ENCODE results near the gene ELMOD3.

ELMOD3 gene

DNA sequence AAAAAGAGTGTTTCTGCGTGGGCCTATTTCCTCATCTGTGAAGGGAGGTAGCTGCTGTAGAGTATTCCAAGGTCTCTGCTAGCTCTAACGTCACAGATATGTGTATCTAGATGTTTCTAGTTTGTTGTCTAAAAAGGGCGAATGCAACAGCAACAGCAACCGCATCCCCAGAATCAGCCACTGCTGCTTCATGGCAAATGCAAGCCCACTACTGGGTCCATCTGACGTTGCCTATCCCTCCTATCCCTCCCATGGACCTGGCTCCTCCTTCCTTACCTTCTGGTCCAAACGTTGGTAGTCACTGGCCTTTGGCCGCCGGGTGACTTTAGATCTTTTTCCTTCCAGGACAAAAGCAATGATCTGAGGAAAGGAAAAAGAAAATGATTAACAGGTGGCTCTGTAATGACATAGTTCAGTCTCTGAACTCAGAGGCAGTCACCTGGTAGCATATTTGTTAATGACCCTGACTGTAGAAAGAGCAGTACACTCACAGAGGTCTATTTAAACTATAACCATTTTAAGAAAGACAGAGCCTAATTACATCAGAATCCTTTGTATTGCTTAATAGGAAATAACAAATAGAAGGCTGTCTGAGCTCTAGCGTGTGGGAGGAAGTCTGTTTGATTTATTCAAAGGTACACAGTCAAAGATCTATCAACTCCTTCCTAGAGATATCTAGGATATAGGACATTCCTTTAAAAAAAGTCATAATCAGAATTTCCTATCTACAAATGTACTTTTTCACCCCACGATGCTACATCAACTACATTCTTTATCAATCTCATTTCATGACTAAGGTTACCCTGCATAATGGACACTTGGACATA lies 29.7 kb upstream of the ELMOD3 start:
- in situ Hi-C loops (cut with MboI; ENCODE audit: low sequenced_read_pairs, unreplicated experiment): no loop called here
- DNase-seq (ENCODE audit: low spot score): no peak
- TF ChIP-seq, protein P1, sequence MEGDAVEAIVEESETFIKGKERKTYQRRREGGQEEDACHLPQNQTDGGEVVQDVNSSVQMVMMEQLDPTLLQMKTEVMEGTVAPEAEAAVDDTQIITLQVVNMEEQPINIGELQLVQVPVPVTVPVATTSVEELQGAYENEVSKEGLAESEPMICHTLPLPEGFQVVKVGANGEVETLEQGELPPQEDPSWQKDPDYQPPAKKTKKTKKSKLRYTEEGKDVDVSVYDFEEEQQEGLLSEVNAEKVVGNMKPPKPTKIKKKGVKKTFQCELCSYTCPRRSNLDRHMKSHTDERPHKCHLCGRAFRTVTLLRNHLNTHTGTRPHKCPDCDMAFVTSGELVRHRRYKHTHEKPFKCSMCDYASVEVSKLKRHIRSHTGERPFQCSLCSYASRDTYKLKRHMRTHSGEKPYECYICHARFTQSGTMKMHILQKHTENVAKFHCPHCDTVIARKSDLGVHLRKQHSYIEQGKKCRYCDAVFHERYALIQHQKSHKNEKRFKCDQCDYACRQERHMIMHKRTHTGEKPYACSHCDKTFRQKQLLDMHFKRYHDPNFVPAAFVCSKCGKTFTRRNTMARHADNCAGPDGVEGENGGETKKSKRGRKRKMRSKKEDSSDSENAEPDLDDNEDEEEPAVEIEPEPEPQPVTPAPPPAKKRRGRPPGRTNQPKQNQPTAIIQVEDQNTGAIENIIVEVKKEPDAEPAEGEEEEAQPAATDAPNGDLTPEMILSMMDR (IDR thresholded peaks at IDR 0.05; ENCODE audit: borderline replicate concordance, control extremely low read depth, extremely low read depth, insufficient read depth, missing control alignments): no peak

DNA sequence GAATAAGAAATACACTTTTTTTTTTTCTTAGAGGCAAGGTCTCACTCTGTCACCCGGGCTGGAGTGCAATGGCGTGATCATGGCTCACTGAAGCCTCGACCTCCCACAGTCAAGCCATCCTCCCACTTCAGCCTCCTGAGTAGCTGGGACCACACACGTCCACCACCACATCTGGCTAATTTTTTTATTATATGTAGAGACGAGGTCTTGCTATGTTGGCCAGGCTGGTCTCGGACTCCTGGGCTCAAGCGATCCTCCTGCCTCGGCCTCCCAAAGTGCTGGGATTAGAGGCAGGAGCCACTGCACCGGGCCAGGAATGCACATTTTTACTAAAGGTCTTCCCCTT lies 29.1 kb upstream of the ELMOD3 start:
- in situ Hi-C loops (cut with MboI; ENCODE audit: low sequenced_read_pairs, unreplicated experiment): no loop called here
- TF ChIP-seq, protein P1 (IDR thresholded peaks at IDR 0.05; ENCODE audit: borderline replicate concordance, control extremely low read depth, extremely low read depth, insufficient read depth, missing control alignments): no peak
- DNase-seq (ENCODE audit: low spot score): no peak

DNA sequence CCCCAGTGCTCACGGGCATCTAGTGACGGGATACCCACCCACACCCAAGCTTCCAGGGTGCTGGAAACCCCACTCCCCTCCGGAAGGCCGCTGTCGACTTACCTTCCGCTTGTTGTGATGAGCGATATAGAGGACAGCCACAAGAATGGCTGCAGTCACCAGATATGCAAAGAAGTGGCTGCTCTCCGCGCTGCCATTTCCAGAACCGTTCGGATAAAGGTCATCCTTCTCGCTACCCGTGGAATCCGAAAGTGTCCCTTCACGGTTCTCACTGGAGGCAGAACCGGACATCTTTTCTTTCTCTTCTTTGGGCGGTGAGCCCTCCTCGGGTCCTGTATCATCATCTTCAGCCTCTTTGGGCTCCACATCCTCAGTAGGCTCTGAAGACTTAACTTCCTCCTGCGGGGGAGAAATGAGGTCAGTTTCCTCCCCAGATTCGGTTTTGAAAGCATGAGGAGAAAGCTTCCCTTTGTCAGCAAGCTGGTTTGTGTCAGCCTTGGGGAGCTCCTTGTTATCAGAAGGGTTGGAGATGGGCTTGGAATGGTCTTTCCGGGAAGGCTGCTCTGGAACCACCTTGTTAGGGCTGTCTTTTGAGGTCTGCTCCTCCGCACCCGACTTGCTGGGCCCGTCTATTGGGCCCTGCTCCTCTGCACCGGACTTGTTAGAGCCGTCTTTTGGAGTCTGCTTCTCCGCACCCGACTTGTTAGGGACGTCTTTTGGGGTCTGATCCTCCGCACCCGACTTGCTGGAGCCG lies 28.0 kb upstream of the ELMOD3 start:
- TF ChIP-seq, protein P1 (IDR thresholded peaks at IDR 0.05; ENCODE audit: borderline replicate concordance, control extremely low read depth, extremely low read depth, insufficient read depth, missing control alignments): no peak
- DNase-seq (ENCODE audit: low spot score): peak; percentile 63
- in situ Hi-C loops (cut with MboI; ENCODE audit: low sequenced_read_pairs, unreplicated experiment): no loop called here

DNA sequence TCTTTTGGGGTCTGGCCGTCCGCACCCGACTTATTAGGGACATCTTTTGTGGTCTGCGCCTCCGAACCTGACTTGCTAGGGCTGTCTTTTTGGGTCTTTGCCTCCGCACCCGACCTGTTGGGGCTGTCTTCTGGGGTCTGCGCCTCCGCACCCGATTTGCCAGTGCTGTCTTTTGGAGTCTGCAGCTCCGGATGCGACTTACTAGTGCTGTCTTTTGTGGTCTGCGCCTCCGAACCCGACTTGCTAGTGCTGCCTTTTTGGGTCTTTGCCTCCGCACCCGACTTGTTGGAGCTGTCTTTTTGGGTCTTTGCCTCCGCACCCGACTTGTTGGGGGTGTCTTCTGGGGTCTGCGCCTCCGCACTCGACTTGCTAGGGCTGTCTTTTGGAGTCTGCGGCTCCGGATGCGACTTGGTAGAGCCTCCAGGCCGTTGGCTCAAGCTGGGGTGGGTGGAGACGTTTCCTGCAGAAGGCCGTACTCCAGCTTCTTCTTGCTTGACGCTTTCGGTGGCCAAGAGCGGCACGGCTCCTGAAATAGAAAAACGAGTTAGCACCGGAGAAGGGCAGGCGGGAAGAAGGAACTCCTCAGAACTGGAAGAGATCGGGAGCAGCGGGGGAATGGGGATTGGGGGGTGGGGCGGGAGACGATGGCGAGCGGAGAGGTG lies 27.3 kb upstream of the ELMOD3 start:
- in situ Hi-C loops (cut with MboI; ENCODE audit: low sequenced_read_pairs, unreplicated experiment): no loop called here
- TF ChIP-seq, protein P1 (IDR thresholded peaks at IDR 0.05; ENCODE audit: borderline replicate concordance, control extremely low read depth, extremely low read depth, insufficient read depth, missing control alignments): no peak
- DNase-seq (ENCODE audit: low spot score): peak; percentile 70

DNA sequence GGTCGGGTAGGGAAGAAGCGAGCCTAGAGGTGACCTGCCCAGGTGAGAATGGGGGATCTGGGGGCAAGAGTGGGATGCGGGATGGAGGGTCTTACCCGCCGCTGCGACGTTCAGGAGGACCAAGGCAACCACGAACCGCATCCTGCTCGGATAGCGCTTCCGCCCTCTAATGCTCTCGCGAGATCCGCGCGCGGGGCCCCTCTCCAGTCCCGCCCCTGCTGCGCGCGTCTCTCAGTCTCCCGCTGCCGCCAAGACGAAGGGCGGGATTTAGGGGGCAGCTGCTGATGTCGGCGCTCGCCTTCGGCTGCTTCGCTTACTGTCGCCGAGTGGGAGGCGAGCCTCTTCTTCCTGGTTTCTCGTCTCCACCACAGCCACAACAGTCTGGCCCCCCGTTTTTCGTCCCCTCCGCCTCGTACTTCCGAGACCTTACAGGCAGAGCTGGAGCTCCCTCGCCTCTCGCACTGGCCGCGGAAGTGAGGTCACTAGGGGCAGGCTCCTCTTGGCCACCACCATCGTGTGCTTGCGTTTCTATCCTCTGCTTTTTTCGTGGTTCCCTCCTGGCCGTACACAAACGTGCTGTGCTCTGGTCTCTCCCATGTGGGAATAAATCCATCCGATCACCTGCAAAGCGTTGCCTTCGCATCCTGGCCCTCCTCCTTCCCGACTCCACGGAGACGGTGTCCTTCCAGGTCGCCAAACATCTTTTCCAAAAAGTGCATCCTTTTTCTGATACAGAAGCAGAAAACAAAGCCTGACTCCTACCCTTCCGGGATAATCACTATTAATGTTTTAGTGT lies 26.5 kb upstream of the ELMOD3 start, which contains the start of gene TGOLN2:
Gene TGOLN2 (minus strand): TSS at position 168 of the 796 bp plus-strand sequence. CDS start 27 bp downstream, at position 141.
- DNase-seq (ENCODE audit: low spot score): peak; percentile 97
- in situ Hi-C loops (cut with MboI; ENCODE audit: low sequenced_read_pairs, unreplicated experiment): no loop called here
- TF ChIP-seq, protein P1 (IDR thresholded peaks at IDR 0.05; ENCODE audit: borderline replicate concordance, control extremely low read depth, extremely low read depth, insufficient read depth, missing control alignments): no peak

Data from GM13976 (cell line).